HepG2 (cell line): ENCODE results near the gene PLN. TPM values are rescaled to one million over a fixed set of nuclear protein-coding genes. Genes with fewer than 3 reads are reported as not detected.

Experiments used
- ATAC-seq: fragments of 200-7000 bp; cut with Tn5 transposase; 3 replicates; pipeline ENCODE4 v1.9.1; 2020; ENCODE audit warnings: mild to moderate bottlenecking, moderate library complexity
- BruUV-seq: library from RNA; stranded (reverse); fragments of 400-500 nt; replicated peaks from 2 replicates; lab custom pipeline; 2021; lab: Mats Ljungman, UMichigan
- CTCF ChIA-PET: fragments of 300-600 bp; formaldehyde crosslinking; extraction: SDS; loops from one replicate; lab custom pipeline; 2021; ENCODE audit warnings: low total read pairs, inconsistent platforms, low intra/inter-chr PET ratio; lab: Yijun Ruan, JAX
- POLR2A ChIA-PET: fragments of 350-600 bp; sonication (Branson Sonifier 250); formaldehyde crosslinking; loops from one replicate; lab custom pipeline; 2020; ENCODE audit warnings: antibody characterized with exemption, inconsistent platforms; lab: Yijun Ruan, JAX
- DNase-seq: peaks from one replicate; pipeline ENCODE4 v3.0.0-alpha.2; 2015; ENCODE audit warnings: low spot score
- FAIRE-seq: peaks from 3 replicates; lab custom pipeline; 2011; peaks lifted over from hg19 to GRCh38; lab: Jason Lieb, UNC
- H2AFZ ChIP-seq: one replicate; pipeline ENCODE4 v1.6.1; 2011; ENCODE audit warnings: low read length, inconsistent platforms
- H3K27ac ChIP-seq: fragments of 300-600 bp; 3 replicates; pipeline ENCODE4 v1.8.0; 2011; ENCODE audit warnings: mixed run types, mild to moderate bottlenecking, mixed read lengths, low read length, inconsistent platforms; ENCODE audit not compliant: insufficient read depth; ENCODE audit errors: extremely low read length
- H3K27me3 ChIP-seq, 2 experiments: fragments of 200-600 bp in 1 of 2; 2 replicates in 1 of 2; 3 replicates in 1 of 2; pipeline versions ENCODE4 v1.6.0 to v1.8.0; 2011; ENCODE audit warnings: low read length in 2 of 2, mild to moderate bottlenecking in 2 of 2, moderate library complexity in 2 of 2, inconsistent platforms in 1 of 2; ENCODE audit not compliant: insufficient read depth in 2 of 2, control insufficient read depth in 1 of 2
- H3K36me3 ChIP-seq, 2 experiments: fragments of 200-600 bp in 1 of 2; replicated peaks in 1 of 2; 2 replicates in 1 of 2; 3 replicates in 1 of 2; pipeline versions ENCODE4 v1.5.1 to v1.8.0; 2011; ENCODE audit warnings: low read length in 2 of 2, inconsistent platforms in 1 of 2; ENCODE audit not compliant: insufficient read depth in 2 of 2, control insufficient read depth in 1 of 2
- H3K4me1 ChIP-seq: 2 replicates; pipeline ENCODE4 v1.5.1; 2012; ENCODE audit warnings: low read length, inconsistent platforms; ENCODE audit not compliant: insufficient read depth
- H3K4me2 ChIP-seq: 2 replicates; pipeline ENCODE4 v1.6.0; 2011; ENCODE audit warnings: low read depth, low read length, inconsistent platforms
- H3K4me3 ChIP-seq, 3 experiments: fragments of 200-600 bp in 1 of 3; sonication (generic), shearing (Covaris generic) in 1 of 3; replicated peaks in 1 of 3; 2 replicates each; pipeline ENCODE4 v1.5.1; 2011 to 2016; ENCODE audit warnings: low read length in 3 of 3, inconsistent platforms in 2 of 3, low read depth in 2 of 3, mild to moderate bottlenecking in 2 of 3, control low read depth in 1 of 3, mixed read lengths in 1 of 3; ENCODE audit not compliant: insufficient read depth in 1 of 3
- H3K79me2 ChIP-seq: one replicate; pipeline ENCODE4 v1.6.1; 2011; ENCODE audit warnings: low read length, inconsistent platforms; ENCODE audit not compliant: insufficient read depth
- H3K9ac ChIP-seq: 2 replicates; pipeline ENCODE4 v1.6.0; 2011; ENCODE audit warnings: mild to moderate bottlenecking, low read depth, low read length, inconsistent platforms; ENCODE audit not compliant: insufficient read depth
- H3K9me3 ChIP-seq: 2 replicates; pipeline ENCODE4 v1.5.1; 2012; ENCODE audit warnings: mild to moderate bottlenecking, low read length
- H4K20me1 ChIP-seq: 2 replicates; pipeline ENCODE4 v1.6.0; 2011; ENCODE audit warnings: inconsistent platforms, mild to moderate bottlenecking, low read length, moderate library complexity; ENCODE audit not compliant: insufficient read depth
- ADNP ChIP-seq: sonication (generic); formaldehyde crosslinking; IDR thresholded peaks from 2 replicates; pipeline ENCODE4 v1.4.0; 2020; ENCODE audit warnings: missing genetic modification reagents
- BCL3 ChIP-seq: sonication (generic); formaldehyde crosslinking; IDR thresholded peaks from 2 replicates; pipeline ENCODE4 v1.5.1; 2020; ENCODE audit warnings: mild to moderate bottlenecking, missing genetic modification reagents, moderate library complexity
- E2F2 ChIP-seq: sonication (generic); formaldehyde crosslinking; IDR thresholded peaks from 2 replicates; pipeline ENCODE4 v1.4.0; 2020; ENCODE audit warnings: missing genetic modification reagents, borderline replicate concordance
- KDM2A ChIP-seq: sonication (generic); formaldehyde crosslinking; IDR thresholded peaks from 2 replicates; pipeline ENCODE4 v1.4.0; 2020; ENCODE audit warnings: low read depth, missing genetic modification reagents, borderline replicate concordance
- MBNL3 ChIP-seq: fragments of 250-450 bp; sonication (Bioruptor Pico); conservative IDR thresholded peaks from 2 replicates; pipeline ENCODE4 v1.8.0; 2022; ENCODE audit warnings: mild to moderate bottlenecking, inconsistent platforms
- SNAPC5 ChIP-seq: sonication (generic); formaldehyde crosslinking; IDR thresholded peaks from 2 replicates; pipeline ENCODE4 v1.8.1; 2023; ENCODE audit warnings: mild to moderate bottlenecking, missing genetic modification reagents, borderline replicate concordance
- ZBTB26 ChIP-seq: IDR thresholded peaks from 2 replicates; pipeline ENCODE4 v1.6.1; 2016; ENCODE audit warnings: missing compliant biosample characterization, missing genetic modification reagents, borderline replicate concordance
- ZBTB38 ChIP-seq: sonication (generic); formaldehyde crosslinking; IDR thresholded peaks from 2 replicates; pipeline ENCODE4 v1.5.1; 2020; ENCODE audit warnings: mild to moderate bottlenecking, missing genetic modification reagents
- ZC3H4 ChIP-seq: sonication (generic); formaldehyde crosslinking; IDR thresholded peaks from 2 replicates; pipeline ENCODE4 v1.4.0; 2020; ENCODE audit warnings: missing genetic modification reagents, borderline replicate concordance
- ZNF138 ChIP-seq: sonication (generic); formaldehyde crosslinking; IDR thresholded peaks from 2 replicates; pipeline ENCODE4 v1.5.0; 2020; ENCODE audit warnings: mild to moderate bottlenecking, low read depth, missing genetic modification reagents
- ZNF263 ChIP-seq: sonication (generic); formaldehyde crosslinking; IDR thresholded peaks from 2 replicates; pipeline ENCODE4 v1.4.0; 2020; ENCODE audit warnings: missing genetic modification reagents
- ZNF383 ChIP-seq: sonication (generic); formaldehyde crosslinking; IDR thresholded peaks from 2 replicates; pipeline ENCODE4 v1.4.0; 2020; ENCODE audit warnings: missing genetic modification reagents, mild to moderate bottlenecking, borderline replicate concordance
- ZNF720 ChIP-seq: sonication (generic); formaldehyde crosslinking; IDR thresholded peaks from 2 replicates; pipeline ENCODE4 v1.4.0; 2020; ENCODE audit warnings: missing genetic modification reagents
- WGBS: methylation state at CpG from one replicate; pipeline ENCODE4 v1.1.6; 2017; ENCODE audit warnings: low lambda C conversion rate; 5-methylcytosine and 5-hydroxymethylcytosine counted together
- in situ Hi-C: cut with HindIII; loops from 2 replicates; pipeline ENCODE4 v1.10.0; 2017; ENCODE audit warnings: low pct_unique_long_range_greater_than_20kb; ENCODE audit not compliant: extremely low pct_ligation_motif_present
- intact Hi-C: fragments of 100-400 bp; cut with micrococcal nuclease; formaldehyde crosslinking; loops from one replicate; pipeline ENCODE4 v1.10.0; 2022; ENCODE audit not compliant: unreplicated experiment
- polyA plus RNA-seq, 8 experiments: library from polyadenylated mRNA; depleted of rRNA in 3 of 8; stranded (reverse) in 7 of 8; unstranded in 1 of 8; fragments of >200 nt; fragmentation: Illumina TruSeq in 4 of 8; extraction: Trizol in 4 of 8; gene quantifications; 2 replicates each; pipeline versions ENCODE4 v1.2.1 to v1.2.3, GENCODE V29; 2011 to 2016; ENCODE audit warnings: low read depth in 4 of 8, missing spikeins in 1 of 8, mixed read lengths in 1 of 8; ENCODE audit not compliant: insufficient read depth in 1 of 8
- total RNA-seq, 5 experiments: library from RNA; depleted of rRNA; stranded (reverse); fragments of >200 nt; fragmentation: Illumina TruSeq; extraction: Trizol; gene quantifications; 2 replicates each; pipeline ENCODE4 v1.2.3, GENCODE V29; 2016; ENCODE audit warnings: low read depth in 1 of 5
- TF ChIP-seq, protein P1 (sequence below): IDR thresholded peaks from 2 replicates; pipeline ENCODE4 v1.6.1; 2016
- TF ChIP-seq, protein P2 (sequence below): IDR thresholded peaks from 2 replicates; pipeline ENCODE4 v1.4.0; 2020; ENCODE audit warnings: mild to moderate bottlenecking, missing genetic modification reagents

The PLN gene
- total and polyA plus RNA-seq, 2 of the 13 experiments (the other 11 are each of a cell fraction or from before 2014, with no cell fraction given): not detected

DNA sequence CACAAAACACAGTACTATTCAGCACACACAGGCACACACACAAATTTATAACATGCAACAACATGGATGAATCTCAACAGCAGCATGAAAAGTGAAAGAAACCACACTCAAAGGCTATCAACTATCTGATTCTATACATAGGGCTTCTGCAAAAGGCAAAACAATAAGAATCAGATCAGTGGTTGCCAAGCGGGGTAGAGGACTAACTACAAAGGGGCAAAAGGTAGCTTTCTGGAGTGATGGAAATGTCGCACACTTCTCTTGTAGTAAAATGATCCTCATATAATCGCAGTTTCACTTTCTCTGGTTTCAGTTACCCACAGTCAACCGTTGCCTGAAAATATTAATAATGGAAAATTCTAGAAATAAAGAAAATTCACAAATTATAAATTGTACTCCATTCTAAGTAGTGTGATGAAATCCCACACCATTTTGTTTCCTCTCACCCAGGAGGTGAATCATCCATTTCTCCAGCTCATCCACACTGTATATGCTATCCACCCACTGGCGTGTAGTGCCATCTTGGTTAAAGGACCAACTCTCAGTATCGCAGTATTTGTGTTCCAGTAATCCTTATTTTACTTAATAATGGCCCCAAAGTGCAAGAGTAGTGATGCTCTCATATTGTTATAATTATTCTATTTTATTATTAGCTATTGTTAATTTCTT lies 12.8 kb upstream of the PLN start:
- Histone ChIP-seq H3K36me3 (no peaks in the 10 kb centered on the region), H3K27me3 (no peaks in the 10 kb centered on the region), H3K4me1 (no peaks in the 10 kb centered on the region), H3K4me3 (no peak overlapping the region), H3K9ac (no peak overlapping the region), H4K20me1 (no peaks in the 10 kb centered on the region), H3K79me2 (no peaks in the 10 kb centered on the region), H3K4me2 (no peak overlapping the region), H3K9me3 (no peaks in the 10 kb centered on the region), H3K27ac (no peak overlapping the region), H2AFZ (no peak overlapping the region)
- ATAC-seq (no peak), DNase-seq (no peak), FAIRE-seq (no peak)
- intact Hi-C loops: no loop called here
- 59% methylated on average over 6 of the region's 6 CpGs for WGBS
- ChIA-PET CTCF (no interaction called here), POLR2A (no interaction called here)
- in situ Hi-C loops: no loop called here
- no TSS peak for BruUV-seq
- TF ChIP-seq, protein P1, sequence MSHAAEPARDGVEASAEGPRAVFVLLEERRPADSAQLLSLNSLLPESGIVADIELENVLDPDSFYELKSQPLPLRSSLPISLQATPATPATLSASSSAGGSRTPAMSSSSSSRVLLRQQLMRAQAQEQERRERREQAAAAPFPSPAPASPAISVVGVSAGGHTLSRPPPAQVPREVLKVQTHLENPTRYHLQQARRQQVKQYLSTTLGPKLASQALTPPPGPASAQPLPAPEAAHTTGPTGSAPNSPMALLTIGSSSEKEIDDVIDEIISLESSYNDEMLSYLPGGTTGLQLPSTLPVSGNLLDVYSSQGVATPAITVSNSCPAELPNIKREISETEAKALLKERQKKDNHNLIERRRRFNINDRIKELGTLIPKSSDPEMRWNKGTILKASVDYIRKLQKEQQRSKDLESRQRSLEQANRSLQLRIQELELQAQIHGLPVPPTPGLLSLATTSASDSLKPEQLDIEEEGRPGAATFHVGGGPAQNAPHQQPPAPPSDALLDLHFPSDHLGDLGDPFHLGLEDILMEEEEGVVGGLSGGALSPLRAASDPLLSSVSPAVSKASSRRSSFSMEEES (CRISPR knock-in tag): no peak
- TF ChIP-seq MBNL3 (CRISPR knock-in tag) (no peak), ZNF138 (CRISPR knock-in tag) (no peak), E2F2 (CRISPR knock-in tag) (no peak), ZBTB26 (CRISPR knock-in tag) (no peak), KDM2A (CRISPR knock-in tag) (no peak), SNAPC5 (CRISPR knock-in tag) (no peak), ZNF720 (no peak), ZNF263 (CRISPR knock-in tag) (no peak), ADNP (CRISPR knock-in tag) (no peak), BCL3 (CRISPR knock-in tag) (no peak), ZBTB38 (no peak), ZC3H4 (no peak), ZNF383 (no peak)
- TF ChIP-seq, protein P2, sequence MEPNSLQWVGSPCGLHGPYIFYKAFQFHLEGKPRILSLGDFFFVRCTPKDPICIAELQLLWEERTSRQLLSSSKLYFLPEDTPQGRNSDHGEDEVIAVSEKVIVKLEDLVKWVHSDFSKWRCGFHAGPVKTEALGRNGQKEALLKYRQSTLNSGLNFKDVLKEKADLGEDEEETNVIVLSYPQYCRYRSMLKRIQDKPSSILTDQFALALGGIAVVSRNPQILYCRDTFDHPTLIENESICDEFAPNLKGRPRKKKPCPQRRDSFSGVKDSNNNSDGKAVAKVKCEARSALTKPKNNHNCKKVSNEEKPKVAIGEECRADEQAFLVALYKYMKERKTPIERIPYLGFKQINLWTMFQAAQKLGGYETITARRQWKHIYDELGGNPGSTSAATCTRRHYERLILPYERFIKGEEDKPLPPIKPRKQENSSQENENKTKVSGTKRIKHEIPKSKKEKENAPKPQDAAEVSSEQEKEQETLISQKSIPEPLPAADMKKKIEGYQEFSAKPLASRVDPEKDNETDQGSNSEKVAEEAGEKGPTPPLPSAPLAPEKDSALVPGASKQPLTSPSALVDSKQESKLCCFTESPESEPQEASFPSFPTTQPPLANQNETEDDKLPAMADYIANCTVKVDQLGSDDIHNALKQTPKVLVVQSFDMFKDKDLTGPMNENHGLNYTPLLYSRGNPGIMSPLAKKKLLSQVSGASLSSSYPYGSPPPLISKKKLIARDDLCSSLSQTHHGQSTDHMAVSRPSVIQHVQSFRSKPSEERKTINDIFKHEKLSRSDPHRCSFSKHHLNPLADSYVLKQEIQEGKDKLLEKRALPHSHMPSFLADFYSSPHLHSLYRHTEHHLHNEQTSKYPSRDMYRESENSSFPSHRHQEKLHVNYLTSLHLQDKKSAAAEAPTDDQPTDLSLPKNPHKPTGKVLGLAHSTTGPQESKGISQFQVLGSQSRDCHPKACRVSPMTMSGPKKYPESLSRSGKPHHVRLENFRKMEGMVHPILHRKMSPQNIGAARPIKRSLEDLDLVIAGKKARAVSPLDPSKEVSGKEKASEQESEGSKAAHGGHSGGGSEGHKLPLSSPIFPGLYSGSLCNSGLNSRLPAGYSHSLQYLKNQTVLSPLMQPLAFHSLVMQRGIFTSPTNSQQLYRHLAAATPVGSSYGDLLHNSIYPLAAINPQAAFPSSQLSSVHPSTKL (CRISPR knock-in tag): no peak
